HEK293 (cell line): ENCODE measurements around the gene FRMPD4.

Experiments
- BCL11A ChIP-seq: fragments of 450-650 bp; formaldehyde crosslinking; IDR thresholded peaks from 2 replicates; pipeline ENCODE4 v1.5.1; 2016; ENCODE audit warnings: low read depth, missing biosample characterization, missing genetic modification characterization
- FEZF1 ChIP-seq: fragments of 450-650 bp; formaldehyde crosslinking; IDR thresholded peaks from 2 replicates; pipeline ENCODE4 v1.5.1; 2016; ENCODE audit warnings: missing biosample characterization, missing genetic modification characterization
- KLF7 ChIP-seq: fragments of 450-650 bp; formaldehyde crosslinking; IDR thresholded peaks from 2 replicates; pipeline ENCODE4 v1.5.1; 2016; ENCODE audit warnings: missing biosample characterization, missing genetic modification characterization, borderline replicate concordance
- SCRT2 ChIP-seq: fragments of 450-650 bp; formaldehyde crosslinking; IDR thresholded peaks from 2 replicates; pipeline ENCODE4 v1.5.1; 2016; ENCODE audit warnings: missing biosample characterization, missing genetic modification characterization
- ZNF10 ChIP-seq: fragments of 450-650 bp; formaldehyde crosslinking; IDR thresholded peaks from 2 replicates; pipeline ENCODE4 v1.5.1; 2017; ENCODE audit warnings: missing biosample characterization, missing genetic modification characterization
- ZNF112 ChIP-seq: fragments of 450-650 bp; formaldehyde crosslinking; IDR thresholded peaks from 2 replicates; pipeline ENCODE4 v1.5.0; 2017; ENCODE audit warnings: missing biosample characterization, missing genetic modification characterization
- ZNF121 ChIP-seq: fragments of 450-650 bp; formaldehyde crosslinking; IDR thresholded peaks from 2 replicates; pipeline ENCODE4 v1.5.1; 2016; ENCODE audit warnings: missing biosample characterization, missing genetic modification characterization
- ZNF175 ChIP-seq: fragments of 450-650 bp; formaldehyde crosslinking; IDR thresholded peaks from 2 replicates; pipeline ENCODE4 v1.5.1; 2016; ENCODE audit warnings: missing biosample characterization, missing genetic modification characterization
- ZNF2 ChIP-seq: fragments of 450-650 bp; formaldehyde crosslinking; IDR thresholded peaks from 2 replicates; pipeline ENCODE4 v1.5.1; 2016; ENCODE audit warnings: missing biosample characterization, missing genetic modification characterization
- ZNF202 ChIP-seq: fragments of 450-650 bp; formaldehyde crosslinking; IDR thresholded peaks from 2 replicates; pipeline ENCODE4 v1.5.1; 2016; ENCODE audit warnings: missing biosample characterization, missing genetic modification characterization, borderline replicate concordance
- ZNF248 ChIP-seq: fragments of 450-650 bp; formaldehyde crosslinking; IDR thresholded peaks from 2 replicates; pipeline ENCODE4 v1.5.1; 2017; ENCODE audit warnings: missing biosample characterization, missing genetic modification characterization
- ZNF350 ChIP-seq: fragments of 450-650 bp; formaldehyde crosslinking; IDR thresholded peaks from 2 replicates; pipeline ENCODE4 v1.5.0; 2017; ENCODE audit warnings: missing biosample characterization, mild to moderate bottlenecking, missing genetic modification characterization
- ZNF394 ChIP-seq: fragments of 450-650 bp; formaldehyde crosslinking; IDR thresholded peaks from 2 replicates; pipeline ENCODE4 v1.5.1; 2016; ENCODE audit warnings: missing biosample characterization, missing genetic modification characterization, mild to moderate bottlenecking, moderate library complexity, borderline replicate concordance
- ZNF501 ChIP-seq: fragments of 450-650 bp; formaldehyde crosslinking; IDR thresholded peaks from 2 replicates; pipeline ENCODE4 v1.5.1; 2016; ENCODE audit warnings: missing biosample characterization, missing genetic modification characterization
- ZNF530 ChIP-seq: fragments of 450-650 bp; formaldehyde crosslinking; IDR thresholded peaks from 2 replicates; pipeline ENCODE4 v1.5.1; 2016; ENCODE audit warnings: low read depth, missing biosample characterization, missing genetic modification characterization
- ZNF585B ChIP-seq: fragments of 450-650 bp; formaldehyde crosslinking; IDR thresholded peaks from 2 replicates; pipeline ENCODE4 v1.5.1; 2016; ENCODE audit warnings: missing biosample characterization, missing genetic modification characterization
- ZNF600 ChIP-seq: fragments of 450-650 bp; formaldehyde crosslinking; IDR thresholded peaks from 2 replicates; pipeline ENCODE4 v1.5.1; 2016; ENCODE audit warnings: missing biosample characterization, missing genetic modification characterization
- ZNF610 ChIP-seq: fragments of 450-650 bp; formaldehyde crosslinking; IDR thresholded peaks from 2 replicates; pipeline ENCODE4 v1.5.1; 2016; ENCODE audit warnings: missing biosample characterization, missing genetic modification characterization, borderline replicate concordance
- ZNF621 ChIP-seq: fragments of 450-650 bp; formaldehyde crosslinking; IDR thresholded peaks from 2 replicates; pipeline ENCODE4 v1.5.1; 2017; ENCODE audit warnings: missing biosample characterization, missing genetic modification characterization
- ZNF837 ChIP-seq: fragments of 450-650 bp; formaldehyde crosslinking; IDR thresholded peaks from 2 replicates; pipeline ENCODE4 v1.5.1; 2016; ENCODE audit warnings: missing biosample characterization, missing genetic modification characterization
- ZSCAN30 ChIP-seq: fragments of 450-650 bp; IDR thresholded peaks from 2 replicates; pipeline ENCODE4 v1.5.1; 2018; ENCODE audit warnings: missing biosample characterization, mild to moderate bottlenecking, missing genetic modification characterization, moderate library complexity
- TF ChIP-seq, protein P1 (sequence below): fragments of 450-650 bp; formaldehyde crosslinking; IDR thresholded peaks from 2 replicates; pipeline ENCODE4 v1.5.1; 2016; ENCODE audit warnings: missing biosample characterization, missing genetic modification characterization
- TF ChIP-seq, protein P2 (sequence below): fragments of 450-650 bp; formaldehyde crosslinking; IDR thresholded peaks from 2 replicates; pipeline ENCODE4 v1.5.1; 2016; ENCODE audit warnings: missing biosample characterization, missing genetic modification characterization
- TF ChIP-seq, protein P3 (sequence below): fragments of 450-650 bp; formaldehyde crosslinking; IDR thresholded peaks from 2 replicates; pipeline ENCODE4; 2016; ENCODE audit warnings: missing biosample characterization, missing genetic modification characterization
- TF ChIP-seq, protein P4 (sequence below): fragments of 450-650 bp; formaldehyde crosslinking; IDR thresholded peaks from 2 replicates; pipeline ENCODE4 v1.5.1; 2016; ENCODE audit warnings: missing biosample characterization, missing genetic modification characterization

Gene FRMPD4

DNA sequence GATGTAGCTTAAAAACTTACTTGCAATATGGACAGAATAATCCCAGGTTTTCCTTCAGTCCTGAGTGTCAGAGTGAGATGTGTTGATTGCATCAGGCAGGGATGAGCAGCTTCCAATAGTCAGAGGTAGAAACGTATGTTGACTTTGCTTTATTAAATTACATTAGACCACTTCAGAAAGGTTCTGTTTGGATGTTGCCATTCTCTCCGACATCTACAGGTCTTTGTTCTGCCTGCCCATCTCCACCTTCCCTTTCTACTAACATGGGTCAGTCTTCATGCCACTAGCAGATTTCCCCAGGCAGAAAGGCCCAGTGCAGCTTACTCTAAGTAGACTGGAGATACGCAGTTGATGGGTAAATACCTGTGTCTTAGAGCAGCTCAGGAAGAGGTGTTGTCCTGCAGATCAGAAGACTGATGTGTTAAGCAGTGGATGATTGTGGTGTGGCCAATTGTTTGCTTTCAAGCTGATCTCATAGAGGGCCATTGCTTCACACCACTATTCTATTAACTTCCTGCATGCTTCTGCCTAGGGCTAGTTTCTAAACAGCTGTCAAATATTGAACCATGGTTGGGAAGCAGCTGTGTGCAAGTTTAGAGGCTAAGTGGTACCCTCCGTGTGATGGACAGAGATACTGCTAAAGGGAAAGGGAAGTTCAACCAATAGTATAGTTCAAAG lies 1.8 kb downstream of the FRMPD4 start (continued):
- TF ChIP-seq ZNF10 (tag by site-specific recombination), result peak; percentile 76
- TF ChIP-seq ZNF350, result no peak
- TF ChIP-seq, protein P1, sequence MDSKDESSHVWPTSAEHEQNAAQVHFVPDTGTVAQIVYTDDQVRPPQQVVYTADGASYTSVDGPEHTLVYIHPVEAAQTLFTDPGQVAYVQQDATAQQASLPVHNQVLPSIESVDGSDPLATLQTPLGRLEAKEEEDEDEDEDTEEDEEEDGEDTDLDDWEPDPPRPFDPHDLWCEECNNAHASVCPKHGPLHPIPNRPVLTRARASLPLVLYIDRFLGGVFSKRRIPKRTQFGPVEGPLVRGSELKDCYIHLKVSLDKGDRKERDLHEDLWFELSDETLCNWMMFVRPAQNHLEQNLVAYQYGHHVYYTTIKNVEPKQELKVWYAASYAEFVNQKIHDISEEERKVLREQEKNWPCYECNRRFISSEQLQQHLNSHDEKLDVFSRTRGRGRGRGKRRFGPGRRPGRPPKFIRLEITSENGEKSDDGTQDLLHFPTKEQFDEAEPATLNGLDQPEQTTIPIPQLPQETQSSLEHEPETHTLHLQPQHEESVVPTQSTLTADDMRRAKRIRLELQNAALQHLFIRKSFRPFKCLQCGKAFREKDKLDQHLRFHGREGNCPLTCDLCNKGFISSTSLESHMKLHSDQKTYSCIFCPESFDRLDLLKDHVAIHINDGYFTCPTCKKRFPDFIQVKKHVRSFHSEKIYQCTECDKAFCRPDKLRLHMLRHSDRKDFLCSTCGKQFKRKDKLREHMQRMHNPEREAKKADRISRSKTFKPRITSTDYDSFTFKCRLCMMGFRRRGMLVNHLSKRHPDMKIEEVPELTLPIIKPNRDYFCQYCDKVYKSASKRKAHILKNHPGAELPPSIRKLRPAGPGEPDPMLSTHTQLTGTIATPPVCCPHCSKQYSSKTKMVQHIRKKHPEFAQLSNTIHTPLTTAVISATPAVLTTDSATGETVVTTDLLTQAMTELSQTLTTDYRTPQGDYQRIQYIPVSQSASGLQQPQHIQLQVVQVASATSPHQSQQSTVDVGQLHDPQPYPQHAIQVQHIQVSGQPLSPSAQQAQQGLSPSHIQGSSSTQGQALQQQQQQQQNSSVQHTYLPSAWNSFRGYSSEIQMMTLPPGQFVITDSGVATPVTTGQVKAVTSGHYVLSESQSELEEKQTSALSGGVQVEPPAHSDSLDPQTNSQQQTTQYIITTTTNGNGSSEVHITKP, result peak; percentile 95
- TF ChIP-seq, protein P2, sequence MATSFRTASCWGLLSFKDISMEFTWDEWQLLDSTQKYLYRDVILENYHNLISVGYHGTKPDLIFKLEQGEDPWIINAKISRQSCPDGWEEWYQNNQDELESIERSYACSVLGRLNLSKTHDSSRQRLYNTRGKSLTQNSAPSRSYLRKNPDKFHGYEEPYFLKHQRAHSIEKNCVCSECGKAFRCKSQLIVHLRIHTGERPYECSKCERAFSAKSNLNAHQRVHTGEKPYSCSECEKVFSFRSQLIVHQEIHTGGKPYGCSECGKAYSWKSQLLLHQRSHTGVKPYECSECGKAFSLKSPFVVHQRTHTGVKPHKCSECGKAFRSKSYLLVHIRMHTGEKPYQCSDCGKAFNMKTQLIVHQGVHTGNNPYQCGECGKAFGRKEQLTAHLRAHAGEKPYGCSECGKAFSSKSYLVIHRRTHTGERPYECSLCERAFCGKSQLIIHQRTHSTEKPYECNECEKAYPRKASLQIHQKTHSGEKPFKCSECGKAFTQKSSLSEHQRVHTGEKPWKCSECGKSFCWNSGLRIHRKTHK (tag by site-specific recombination), result no peak
- no peak for TF ChIP-seq ZNF394 (tag by site-specific recombination)
- no peak for TF ChIP-seq BCL11A (tag by site-specific recombination)
- no peak for TF ChIP-seq ZSCAN30
- TF ChIP-seq ZNF585B, result no peak
- TF ChIP-seq ZNF610 (tag by site-specific recombination), result no peak
- TF ChIP-seq FEZF1 (tag by site-specific recombination), result 0 out of 2 replicates have a peak, but pooled peaks have one; percentile 6
- peak; percentile 45; the same call in 1 of the 2 replicates for TF ChIP-seq SCRT2
- TF ChIP-seq ZNF248 (tag by site-specific recombination), result no peak
- TF ChIP-seq, protein P3, sequence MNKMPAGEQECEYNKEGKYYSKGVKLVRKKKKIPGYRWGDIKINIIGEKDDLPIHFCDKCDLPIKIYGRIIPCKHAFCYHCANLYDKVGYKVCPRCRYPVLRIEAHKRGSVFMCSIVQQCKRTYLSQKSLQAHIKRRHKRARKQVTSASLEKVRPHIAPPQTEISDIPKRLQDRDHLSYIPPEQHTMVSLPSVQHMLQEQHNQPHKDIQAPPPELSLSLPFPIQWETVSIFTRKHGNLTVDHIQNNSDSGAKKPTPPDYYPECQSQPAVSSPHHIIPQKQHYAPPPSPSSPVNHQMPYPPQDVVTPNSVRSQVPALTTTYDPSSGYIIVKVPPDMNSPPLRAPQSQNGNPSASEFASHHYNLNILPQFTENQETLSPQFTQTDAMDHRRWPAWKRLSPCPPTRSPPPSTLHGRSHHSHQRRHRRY (tag by site-specific recombination), result no peak
- no peak for TF ChIP-seq ZNF112 (tag by site-specific recombination)
- TF ChIP-seq ZNF501 (tag by site-specific recombination), result no peak
- no peak for TF ChIP-seq ZNF530 (tag by site-specific recombination)
- no peak for TF ChIP-seq ZNF202 (tag by site-specific recombination)
- TF ChIP-seq, protein P4, sequence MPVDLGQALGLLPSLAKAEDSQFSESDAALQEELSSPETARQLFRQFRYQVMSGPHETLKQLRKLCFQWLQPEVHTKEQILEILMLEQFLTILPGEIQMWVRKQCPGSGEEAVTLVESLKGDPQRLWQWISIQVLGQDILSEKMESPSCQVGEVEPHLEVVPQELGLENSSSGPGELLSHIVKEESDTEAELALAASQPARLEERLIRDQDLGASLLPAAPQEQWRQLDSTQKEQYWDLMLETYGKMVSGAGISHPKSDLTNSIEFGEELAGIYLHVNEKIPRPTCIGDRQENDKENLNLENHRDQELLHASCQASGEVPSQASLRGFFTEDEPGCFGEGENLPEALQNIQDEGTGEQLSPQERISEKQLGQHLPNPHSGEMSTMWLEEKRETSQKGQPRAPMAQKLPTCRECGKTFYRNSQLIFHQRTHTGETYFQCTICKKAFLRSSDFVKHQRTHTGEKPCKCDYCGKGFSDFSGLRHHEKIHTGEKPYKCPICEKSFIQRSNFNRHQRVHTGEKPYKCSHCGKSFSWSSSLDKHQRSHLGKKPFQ (tag by site-specific recombination), result peak; percentile 81
- TF ChIP-seq ZNF2 (tag by site-specific recombination), result no peak
- TF ChIP-seq ZNF175 (tag by site-specific recombination), result no peak
- no peak for TF ChIP-seq ZNF621 (tag by site-specific recombination)
- TF ChIP-seq ZNF837 (tag by site-specific recombination), result no peak
- no peak for TF ChIP-seq ZNF121
- TF ChIP-seq KLF7 (tag by site-specific recombination), result no peak
- TF ChIP-seq ZNF600 (tag by site-specific recombination), result peak; percentile 71
- TF ChIP-seq, all 188 proteins: peak for 8
